Smooth muscle cell (in vitro differentiated cells): ENCODE results near the gene PIK3CB. TPM values are rescaled to one million over a fixed set of nuclear protein-coding genes. Genes with fewer than 3 reads are reported as not detected.

Experiments used
- DNase-seq: peaks from one replicate; lab custom pipeline; 2025; ENCODE audit not compliant: unreplicated experiment; lab: John Stamatoyannopoulos, UW
- H2AFZ ChIP-seq: fragments of 200-600 bp; sonication (generic); 2 replicates; pipeline ENCODE4 v1.6.0; 2016; ENCODE audit warnings: antibody characterized with exemption, low read depth, mild to moderate bottlenecking
- H3F3A ChIP-seq: fragments of 200-600 bp; sonication (generic); 2 replicates; pipeline ENCODE4 v1.6.0; 2017; ENCODE audit warnings: antibody characterized with exemption, low read depth
- H3K27ac ChIP-seq: fragments of 200-600 bp; sonication (generic); 2 replicates; pipeline ENCODE4 v1.5.1; 2016; ENCODE audit warnings: low read depth, mild to moderate bottlenecking
- H3K27me3 ChIP-seq: fragments of 200-600 bp; sonication (generic); 2 replicates; pipeline ENCODE4 v1.6.1; 2016; ENCODE audit warnings: low read depth, mild to moderate bottlenecking
- H3K36me3 ChIP-seq: fragments of 200-600 bp; sonication (generic); 2 replicates; pipeline ENCODE4 v1.5.1; 2016; ENCODE audit warnings: low read depth
- H3K4me1 ChIP-seq: fragments of 200-600 bp; sonication (generic); 2 replicates; pipeline ENCODE4 v1.5.1; 2016; ENCODE audit warnings: low read depth
- H3K4me2 ChIP-seq: fragments of 200-600 bp; sonication (generic); 2 replicates; pipeline ENCODE4 v1.6.0; 2016; ENCODE audit warnings: mild to moderate bottlenecking
- H3K4me3 ChIP-seq: fragments of 200-600 bp; sonication (generic); 2 replicates; pipeline ENCODE4 v1.5.1; 2016; ENCODE audit warnings: mild to moderate bottlenecking
- H3K79me2 ChIP-seq: fragments of 200-600 bp; sonication (generic); 2 replicates; pipeline ENCODE4 v1.6.0; 2016; ENCODE audit warnings: low read depth, mild to moderate bottlenecking
- H3K9ac ChIP-seq: fragments of 200-600 bp; sonication (generic); 2 replicates; pipeline ENCODE4 v1.6.0; 2016; ENCODE audit warnings: low read depth
- H3K9me3 ChIP-seq: fragments of 200-600 bp; sonication (generic); replicated peaks from 2 replicates; pipeline ENCODE4 v1.5.1; 2016; ENCODE audit warnings: low read depth
- H4K20me1 ChIP-seq: fragments of 200-600 bp; sonication (generic); 2 replicates; pipeline ENCODE4 v1.6.0; 2016; ENCODE audit warnings: low read depth
- WGBS: methylation state at CpG from one replicate; pipeline ENCODE4 v1.1.7; 2016; ENCODE audit warnings: low lambda C conversion rate; 5-methylcytosine and 5-hydroxymethylcytosine counted together
- polyA plus RNA-seq: library from polyadenylated mRNA; unstranded; fragments of >200 nt; fragmentation: Nextera tagmentation; extraction: Ambion mirVana; gene quantifications from 2 replicates; pipeline ENCODE4 v1.2.1, GENCODE V29; 2016
- total RNA-seq: library from RNA; depleted of rRNA; stranded (reverse); fragments of >200 nt; gene quantifications from 2 replicates; pipeline ENCODE4 v1.2.3, GENCODE V29; 2014
- TF ChIP-seq, protein P1 (sequence below): fragments of 200-600 bp; sonication (generic); IDR thresholded peaks from 2 replicates; pipeline ENCODE4 v1.5.1; 2017; ENCODE audit warnings: borderline replicate concordance, mild to moderate bottlenecking, antibody characterized with exemption; ENCODE audit not compliant: insufficient read depth, poor library complexity, severe bottlenecking

PIK3CB gene
- total and polyA plus RNA-seq, 2 experiments from 2014 or later: 2.6 to 4.5 TPM

DNA sequence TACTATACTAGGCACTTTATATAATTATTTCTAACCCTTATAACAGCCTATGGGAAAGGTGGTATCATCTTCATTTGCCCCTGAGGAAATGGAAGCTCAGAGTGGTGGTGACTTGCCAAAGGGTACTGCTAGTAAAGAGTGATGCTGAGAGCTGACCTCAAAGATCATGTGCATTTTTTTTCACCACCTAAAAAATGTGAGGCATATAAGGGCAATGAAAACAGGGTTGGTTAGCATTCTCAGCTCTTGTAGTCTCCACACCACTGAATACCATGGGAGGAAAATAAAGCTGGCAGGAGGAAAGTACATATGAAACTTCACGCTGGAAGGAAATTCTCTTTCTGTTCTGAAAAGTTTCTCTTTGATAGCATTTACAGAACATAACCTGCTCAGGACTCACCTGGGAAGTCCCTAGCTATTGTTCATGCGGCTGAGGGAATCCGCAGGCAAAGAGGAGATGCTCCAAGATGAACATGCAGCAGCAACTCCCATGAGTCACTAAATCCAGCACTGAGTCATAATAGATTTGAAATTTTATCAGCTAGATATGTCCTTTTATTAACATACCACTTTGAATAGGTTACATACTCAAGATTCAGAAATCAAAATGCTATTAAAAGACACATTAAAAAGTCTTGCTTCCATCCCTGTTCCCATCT is 208.9 kb downstream of the PIK3CB start:
- Histone ChIP-seq H3K9ac (no peak overlapping the region), H2AFZ (no peak overlapping the region), H3K27ac (no peak overlapping the region), H3K4me2 (no peak overlapping the region), H3K9me3 (no peaks in the 10 kb centered on the region), H3K4me3 (no peak overlapping the region), H3K79me2 (no peaks in the 10 kb centered on the region), H3F3A (no peaks in the 10 kb centered on the region), H3K27me3 (no peaks in the 10 kb centered on the region), H4K20me1 (no peaks in the 10 kb centered on the region), H3K4me1 (no peaks in the 10 kb centered on the region), H3K36me3 (no peaks in the 10 kb centered on the region)
- WGBS: 89% methylated on average over 3 of the region's 3 CpGs
- TF ChIP-seq, protein P1, sequence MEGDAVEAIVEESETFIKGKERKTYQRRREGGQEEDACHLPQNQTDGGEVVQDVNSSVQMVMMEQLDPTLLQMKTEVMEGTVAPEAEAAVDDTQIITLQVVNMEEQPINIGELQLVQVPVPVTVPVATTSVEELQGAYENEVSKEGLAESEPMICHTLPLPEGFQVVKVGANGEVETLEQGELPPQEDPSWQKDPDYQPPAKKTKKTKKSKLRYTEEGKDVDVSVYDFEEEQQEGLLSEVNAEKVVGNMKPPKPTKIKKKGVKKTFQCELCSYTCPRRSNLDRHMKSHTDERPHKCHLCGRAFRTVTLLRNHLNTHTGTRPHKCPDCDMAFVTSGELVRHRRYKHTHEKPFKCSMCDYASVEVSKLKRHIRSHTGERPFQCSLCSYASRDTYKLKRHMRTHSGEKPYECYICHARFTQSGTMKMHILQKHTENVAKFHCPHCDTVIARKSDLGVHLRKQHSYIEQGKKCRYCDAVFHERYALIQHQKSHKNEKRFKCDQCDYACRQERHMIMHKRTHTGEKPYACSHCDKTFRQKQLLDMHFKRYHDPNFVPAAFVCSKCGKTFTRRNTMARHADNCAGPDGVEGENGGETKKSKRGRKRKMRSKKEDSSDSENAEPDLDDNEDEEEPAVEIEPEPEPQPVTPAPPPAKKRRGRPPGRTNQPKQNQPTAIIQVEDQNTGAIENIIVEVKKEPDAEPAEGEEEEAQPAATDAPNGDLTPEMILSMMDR: no peak
- no peak for DNase-seq

DNA sequence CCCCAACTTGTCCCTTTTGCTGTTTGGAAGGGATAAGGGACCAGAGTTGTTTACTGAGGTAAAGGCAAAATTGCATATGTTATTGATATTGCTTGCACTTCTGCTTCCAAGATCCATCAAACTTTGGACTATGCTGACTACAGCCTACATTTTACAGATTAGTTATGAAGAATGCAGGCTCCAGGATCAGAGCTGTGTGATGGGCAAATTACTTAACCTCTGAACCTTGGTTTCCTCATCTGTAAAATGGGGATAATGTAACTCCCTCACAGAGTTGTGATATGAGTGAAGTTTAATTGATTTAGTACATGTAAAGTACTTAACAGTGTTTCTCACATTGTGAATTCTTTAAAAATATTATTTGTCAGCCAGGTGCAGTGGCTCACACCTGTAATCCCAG is 210.2 kb downstream of the PIK3CB start:
- Histone ChIP-seq H3K4me2 (no peak overlapping the region), H3K4me3 (no peak overlapping the region), H4K20me1 (no peaks in the 10 kb centered on the region), H3K27me3 (no peaks in the 10 kb centered on the region), H3F3A (no peaks in the 10 kb centered on the region), H3K36me3 (no peaks in the 10 kb centered on the region), H3K4me1 (no peaks in the 10 kb centered on the region), H3K9me3 (no peaks in the 10 kb centered on the region), H3K9ac (no peak overlapping the region), H3K79me2 (no peaks in the 10 kb centered on the region), H2AFZ (no peak overlapping the region), H3K27ac (no peak overlapping the region)
- TF ChIP-seq, protein P1: no peak
- no peak for DNase-seq

DNA sequence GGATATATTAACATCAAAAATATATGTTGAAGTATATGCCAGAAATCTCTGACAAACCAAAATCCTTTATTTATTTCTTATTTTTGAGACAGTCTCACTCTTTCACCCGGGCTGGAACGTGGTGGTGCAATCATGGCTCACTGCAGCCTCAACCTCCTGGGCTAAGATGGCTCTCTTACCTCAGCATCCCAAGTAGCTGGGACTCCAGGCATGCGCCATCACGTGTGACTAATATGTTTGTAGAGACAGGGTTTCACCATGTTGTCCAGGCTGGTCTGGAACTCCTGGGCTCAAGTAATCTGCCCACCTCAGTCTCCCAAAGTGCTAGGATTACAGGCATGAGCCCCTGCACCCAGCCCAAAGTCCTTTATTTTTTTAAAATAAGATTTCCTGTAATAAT is 214.3 kb downstream of the PIK3CB start:
- H3F3A ChIP-seq: no peaks in the 10 kb centered on the region
- H2AFZ ChIP-seq: no peak overlapping the region
- H3K79me2 ChIP-seq: peaks cover 3% of the 10 kb centered on the region
- H3K4me3 ChIP-seq: no peak overlapping the region
- no peak for DNase-seq
- H4K20me1 ChIP-seq: no peaks in the 10 kb centered on the region
- no peaks in the 10 kb centered on the region for H3K4me1 ChIP-seq
- H3K9me3 ChIP-seq: no peaks in the 10 kb centered on the region
- WGBS: 94% methylated on average over 4 of the region's 4 CpGs
- no peaks in the 10 kb centered on the region for H3K36me3 ChIP-seq
- TF ChIP-seq, protein P1: no peak
- no peak overlapping the region for H3K27ac ChIP-seq
- no peak overlapping the region for H3K4me2 ChIP-seq
- H3K9ac ChIP-seq: no peak overlapping the region
- H3K27me3 ChIP-seq: no peaks in the 10 kb centered on the region

DNA sequence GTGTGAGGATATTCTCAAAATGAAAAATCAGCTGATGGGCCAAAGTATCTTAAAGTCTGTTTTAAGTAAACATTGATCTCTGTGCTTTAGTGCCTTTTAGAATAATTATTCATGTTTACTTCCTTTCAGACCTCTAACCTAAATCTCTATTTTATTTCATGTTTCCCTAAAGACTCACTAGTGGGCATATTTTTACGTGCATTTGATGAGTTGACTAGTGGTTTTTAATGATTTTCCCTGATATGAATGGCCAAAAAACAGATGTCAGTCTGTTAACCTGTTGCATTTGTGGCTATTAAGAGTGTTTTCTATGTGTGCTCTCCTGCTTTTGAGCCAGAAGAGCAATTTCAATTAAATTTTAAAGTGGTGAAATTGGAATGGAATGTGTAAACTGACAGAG is 219.3 kb downstream of the PIK3CB start:
- Histone ChIP-seq H3K9ac (no peak overlapping the region), H3K27ac (no peak overlapping the region), H3K27me3 (no peaks in the 10 kb centered on the region), H2AFZ (no peak overlapping the region), H3F3A (no peaks in the 10 kb centered on the region), H3K4me3 (no peak overlapping the region), H4K20me1 (no peaks in the 10 kb centered on the region), H3K9me3 (no peaks in the 10 kb centered on the region), H3K4me2 (no peak overlapping the region), H3K36me3 (no peaks in the 10 kb centered on the region), H3K4me1 (no peaks in the 10 kb centered on the region), H3K79me2 (peaks cover 3% of the 10 kb centered on the region)
- TF ChIP-seq, protein P1: no peak
- WGBS: 92% methylated on average over 1 of the region's 1 CpG
- DNase-seq: no peak
